Spleen (tissue), 11 donors: ENCODE results near the gene FA2H. TPM values are rescaled to one million over a fixed set of nuclear protein-coding genes. Genes with fewer than 3 reads are reported as not detected.
A peak's percentile ranks its signal among the peaks of the same experiment; 100 is the strongest.

ENCODE experiments used
- DNase-seq: peaks from one replicate; pipeline ENCODE4 v3.0.0-alpha.2; 2020
- H3K27ac ChIP-seq, 8 donors: fragments of 200-600 bp; sonication (generic) in 7 of 8; 1 replicate in 4 of 8; 2 replicates in 4 of 8; pipeline versions ENCODE4 v1.5.0 to v1.8.0; 2016 to 2021; ENCODE audit warnings: inconsistent platforms in 4 of 8, mild to moderate bottlenecking in 4 of 8, moderate library complexity in 1 of 8
- H3K27me3 ChIP-seq, 7 donors: fragments of 200-600 bp; sonication (generic) in 6 of 7; replicated peaks in 1 of 7; 1 replicate in 4 of 7; 2 replicates in 3 of 7; pipeline versions ENCODE4 v1.5.0 to v1.8.0; 2016 to 2021; ENCODE audit warnings: inconsistent platforms in 3 of 7, mild to moderate bottlenecking in 1 of 7
- H3K36me3 ChIP-seq, 6 donors: fragments of 200-600 bp; sonication (generic) in 5 of 6; 1 replicate in 4 of 6; 2 replicates in 2 of 6; pipeline versions ENCODE4 v1.5.0 to v1.8.0; 2016 to 2021; ENCODE audit warnings: inconsistent platforms in 2 of 6
- H3K4me1 ChIP-seq, 6 donors: fragments of 200-600 bp; sonication (generic) in 5 of 6; 1 replicate in 3 of 6; 2 replicates in 3 of 6; pipeline versions ENCODE4 v1.5.0 to v1.8.0; 2016 to 2021; ENCODE audit warnings: inconsistent platforms in 3 of 6
- H3K4me3 ChIP-seq, 8 donors: fragments of 200-600 bp; sonication (generic) in 7 of 8; 1 replicate in 4 of 8; 2 replicates in 4 of 8; pipeline versions ENCODE4 v1.5.0 to v1.8.0; 2016 to 2021; ENCODE audit warnings: inconsistent platforms in 4 of 8, mild to moderate bottlenecking in 4 of 8, moderate library complexity in 2 of 8
- H3K9me3 ChIP-seq, 8 donors: fragments of 200-600 bp; sonication (generic) in 7 of 8; 1 replicate in 4 of 8; 2 replicates in 4 of 8; pipeline versions ENCODE4 v1.5.0 to v1.8.0; 2016 to 2021; ENCODE audit warnings: inconsistent platforms in 4 of 8
- CTCF ChIP-seq, 11 experiments: fragments of 200-600 bp in 7 of 11; fragments of 450-650 bp in 4 of 11; sonication (generic) in 4 of 11; IDR thresholded peaks in 8 of 11; conservative IDR thresholded peaks in 3 of 11; 1 replicate in 7 of 11; 2 replicates in 4 of 11; pipeline versions ENCODE4 v1.4.0 to v1.8.0; 2016 to 2021; ENCODE audit warnings: antibody characterized with exemption in 11 of 11, inconsistent platforms in 4 of 11, mild to moderate bottlenecking in 1 of 11
- POLR2A ChIP-seq, 3 donors: fragments of 450-650 bp; IDR thresholded peaks; one replicate each; pipeline ENCODE4 v1.5.1; 2017; ENCODE audit warnings: antibody characterized with exemption in 3 of 3, mild to moderate bottlenecking in 1 of 3
- POLR2AphosphoS5 ChIP-seq, 3 donors: sonication (generic); formaldehyde crosslinking; IDR thresholded peaks; one replicate each; pipeline ENCODE4 v1.5.1; 2017; ENCODE audit warnings: antibody characterized with exemption in 3 of 3
- WGBS, 5 donors: extraction: QIAGEN DNeasy Blood & Tissue Kit in 3 of 5; methylation state at CpG; one replicate each; pipeline versions ENCODE4 v1.1.5 to v1.1.7; 2013 to 2018; 5-methylcytosine and 5-hydroxymethylcytosine counted together
- intact Hi-C: fragments of 100-400 bp; cut with DNase I; formaldehyde crosslinking; loops from one replicate; pipeline ENCODE4 v1.15.0; 2023; ENCODE audit warnings: low total_unique reads
- polyA plus RNA-seq, 3 donors: library from polyadenylated mRNA; stranded (reverse); fragments of 200-250 nt; gene quantifications; one replicate each; pipeline ENCODE4 v1.2.1, GENCODE V29; 2013
- total RNA-seq, 7 donors: library from RNA; depleted of rRNA in 3 of 7; stranded (reverse); fragments of >200 nt in 3 of 7; fragmentation: NEBNext Ultra II Directional in 4 of 7; extraction: Animal tissue kit (Norgen Biotek cat#: 25700) in 4 of 7; gene quantifications; one replicate each; pipeline versions ENCODE4 v1.1.0 to v1.2.1, GENCODE V29; 2016 to 2021
- donor health status: healthy with polysubstance abuse.
- donor health status: DM: no; HTN: no; CAD: no; lungs with moderate emphysema.
- donor health status: DM: no; HTN: no; CAD: no.
- donor health status: Bipolar disorder and iron deficiency.
- donor health status: healthy.
- donor health status: DM: no; HTN: no; CAD: no.
- donor health status: DM: yes; HTN: yes; CAD: no.

The FA2H gene
- total and polyA plus RNA-seq, 10 donors, result 0.23 to 2.6 (median 0.59) TPM

- 89 to 95% (median 93%) methylated on average over 6 to 12 of the region's 12 CpGs for WGBS, 5 donors
- Histone ChIP-seq H3K4me3 (no peak overlapping the region), H3K4me1 (peaks cover 0 to 13% (median 4%) of the 10 kb centered on the region in 6 donors), H3K27me3 (no peaks in the 10 kb centered on the region), H3K27ac (no peak overlapping the region), H3K9me3 (no peaks in the 10 kb centered on the region), H3K36me3 (no peaks in the 10 kb centered on the region)
- TF ChIP-seq POLR2AphosphoS5 (IDR thresholded peaks at IDR 0.05) (no peak), CTCF (IDR thresholded peaks at IDR 0.05 in 8 of 11, conservative IDR thresholded peaks at IDR 0.05 in 3 of 11) (no peak), POLR2A (IDR thresholded peaks at IDR 0.05) (no peak)
- intact Hi-C loops, result no loop called here
- peak; percentile 68 for DNase-seq
These were observed 62.7 kb downstream of the FA2H start for GRCh38 chr16:74711938-74712337.

- H3K4me1 ChIP-seq, result peaks cover 0 to 13% (median 4%) of the 10 kb centered on the region in 6 donors
- no peak for TF ChIP-seq POLR2AphosphoS5 (IDR thresholded peaks at IDR 0.05)
- TF ChIP-seq POLR2A (IDR thresholded peaks at IDR 0.05), result no peak
- TF ChIP-seq CTCF (IDR thresholded peaks at IDR 0.05 in 8 of 11, conservative IDR thresholded peaks at IDR 0.05 in 3 of 11), result no peak
- no peaks in the 10 kb centered on the region for H3K9me3 ChIP-seq
- WGBS, 5 donors, result 95 to 99% (median 95%) methylated on average over 8 of the region's 8 CpGs
- no peaks in the 10 kb centered on the region for H3K27me3 ChIP-seq
- intact Hi-C loops, result no loop called here
- DNase-seq, result peak; percentile 54
- H3K36me3 ChIP-seq, result no peaks in the 10 kb centered on the region
- H3K4me3 ChIP-seq, result no peak overlapping the region
- no peak overlapping the region for H3K27ac ChIP-seq
These were observed 64.2 kb downstream of the FA2H start for GRCh38 chr16:74710401-74710800.

GRCh38 chr16:74709441-74709877, 65.2 kb downstream of the FA2H start:
- Histone ChIP-seq H3K4me1 (peaks cover 0 to 13% (median 4%) of the 10 kb centered on the region in 6 donors), H3K27ac (peak overlapping the region in 4 of 8 donors; percentile 29 to 71 (median 46)), H3K9me3 (no peaks in the 10 kb centered on the region), H3K27me3 (no peaks in the 10 kb centered on the region), H3K4me3 (no peak overlapping the region), H3K36me3 (no peaks in the 10 kb centered on the region)
- intact Hi-C loops, result loop anchor here (5.0 kb wide), 1 partner anchor 153 kb away; no protein-coding TSS in a partner anchor
- TF ChIP-seq POLR2AphosphoS5 (IDR thresholded peaks at IDR 0.05) (peak in 1 of 3 donors; percentile 59), CTCF (IDR thresholded peaks at IDR 0.05 in 8 of 11, conservative IDR thresholded peaks at IDR 0.05 in 3 of 11) (peak; percentile 85 to 97 (median 96)), POLR2A (IDR thresholded peaks at IDR 0.05) (no peak)
- peak; percentile 95 for DNase-seq
- WGBS, 5 donors, result 0 to 2% (median 1%) methylated on average over 6 of the region's 6 CpGs

- TF ChIP-seq POLR2A (IDR thresholded peaks at IDR 0.05), result peak in 1 of 3 donors; percentile 49
- peak; percentile 74 to 89 (median 83) for TF ChIP-seq POLR2AphosphoS5 (IDR thresholded peaks at IDR 0.05)
- peak in 3 of 11 experiments; percentile 13 to 19 (median 14) for TF ChIP-seq CTCF (IDR thresholded peaks at IDR 0.05 in 8 of 11, conservative IDR thresholded peaks at IDR 0.05 in 3 of 11)
- Histone ChIP-seq H3K4me1 (peaks cover 31 to 71% (median 54%) of the 10 kb centered on the region in 6 donors), H3K36me3 (peaks cover 0 to 11% (median 0%) of the 10 kb centered on the region in 6 donors), H3K27me3 (no peaks in the 10 kb centered on the region), H3K27ac (peak within 1 kb of the TSS; percentile 76 to 98 (median 96)), H3K9me3 (no peaks in the 10 kb centered on the region), H3K4me3 (peak within 1 kb of the TSS; percentile 54 to 98 (median 86))
- peak; percentile 93 for DNase-seq
- WGBS, 5 donors, result 0 to 1% (median 1%) methylated on average over 22 to 35 of the region's 35 CpGs
- intact Hi-C loops, result no loop called here
These were observed 74.0 kb downstream of the FA2H start, which contains the start of gene MLKL for GRCh38 chr16:74700438-74701225. MLKL (minus strand) TSS chr16:74700862; CDS start chr16:74695757, 5,105 bp downstream.
